ENCODE data around the gene TMEM52.

The TMEM52 gene

GRCh38 chr1:1914101-1914970 lies 4.7 kb downstream of the TMEM52 start:
- no peak for DNase-seq (ENCODE audit: low read depth)

GRCh38 chr1:1911350-1912041 lies 7.6 kb downstream of the TMEM52 start:
- no peak for DNase-seq (ENCODE audit: low read depth)

- no peak for DNase-seq (ENCODE audit: low read depth)
Measured at GRCh38 chr1:1910651-1911331, 8.3 kb downstream of the TMEM52 start.

GRCh38 chr1:1910033-1910465 lies 9.0 kb downstream of the TMEM52 start:
- no peak for DNase-seq (ENCODE audit: low read depth)

- no peak for DNase-seq (ENCODE audit: low read depth)
Measured at GRCh38 chr1:1908506-1908791, 10.6 kb downstream of the TMEM52 start.

GRCh38 chr1:1907098-1907736 lies 11.9 kb downstream of the TMEM52 start:
- no peak for DNase-seq (ENCODE audit: low read depth)

- DNase-seq (ENCODE audit: low read depth): peak; percentile 63
Measured at GRCh38 chr1:1906185-1907097, 12.6 kb downstream of the TMEM52 start.

- no peak for DNase-seq (ENCODE audit: low read depth)
Measured at GRCh38 chr1:1903224-1903623, 15.9 kb downstream of the TMEM52 start.

- no peak for DNase-seq (ENCODE audit: low read depth)
Measured at GRCh38 chr1:1901641-1902294, 17.3 kb downstream of the TMEM52 start.

- DNase-seq (ENCODE audit: low read depth): no peak
Measured at GRCh38 chr1:1900883-1901640, 18.0 kb downstream of the TMEM52 start.

- no peak for DNase-seq (ENCODE audit: low read depth)
Measured at GRCh38 chr1:1899967-1900327, 19.1 kb downstream of the TMEM52 start.

GRCh38 chr1:1899266-1899966 lies 19.7 kb downstream of the TMEM52 start:
- no peak for DNase-seq (ENCODE audit: low read depth)

GRCh38 chr1:1898246-1898933 lies 20.7 kb downstream of the TMEM52 start:
- no peak for DNase-seq (ENCODE audit: low read depth)

- no peak for DNase-seq (ENCODE audit: low read depth)
Measured at GRCh38 chr1:1895456-1896336, 23.4 kb downstream of the TMEM52 start.

- no peak for DNase-seq (ENCODE audit: low read depth)
Measured at GRCh38 chr1:1895060-1895418, 24.0 kb downstream of the TMEM52 start.

- DNase-seq (ENCODE audit: low read depth): no peak
Measured at GRCh38 chr1:1894354-1895059, 24.6 kb downstream of the TMEM52 start.

- no peak for DNase-seq (ENCODE audit: low read depth)
Measured at GRCh38 chr1:1893997-1894353, 25.1 kb downstream of the TMEM52 start.

Data from GM04504 (cell line).